GM18907 (cell line): ENCODE results near the gene STAMBPL1.
"Not testable (repeated sequence)": the region's sequence is repeated elsewhere in the genome, so short reads cannot be mapped to it uniquely, and the experiment has no call there.

Source experiments
- ATAC-seq: cut with Tn5 transposase; IDR thresholded peaks from one replicate; pipeline ENCODE4 v1.9.1; 2021; ENCODE audit warnings: mild to moderate bottlenecking, moderate library complexity; ENCODE audit not compliant: unreplicated experiment

The STAMBPL1 gene

DNA sequence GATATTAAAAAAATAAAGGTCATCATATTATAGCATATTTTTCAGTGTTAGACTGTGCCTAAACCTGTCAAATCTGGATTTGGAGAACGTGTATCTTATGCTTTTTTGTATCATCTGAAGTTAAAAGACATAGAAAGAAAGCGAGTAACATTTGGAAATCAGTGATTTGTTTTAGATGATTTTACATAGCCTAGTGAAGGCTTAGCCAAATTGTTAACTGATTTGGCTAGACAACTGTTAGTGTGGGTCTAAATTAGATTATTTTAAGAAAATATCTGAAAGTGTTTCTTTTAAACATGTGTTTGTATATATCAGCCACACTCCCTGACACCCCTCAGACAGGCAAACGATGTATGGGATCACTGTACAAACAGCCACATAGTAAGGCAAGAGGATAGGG is 36.9 kb downstream of the STAMBPL1 start:
- ATAC-seq = no peak

- no peak for ATAC-seq
These were observed 38.3 kb downstream of the STAMBPL1 start for GRCh38 chr10:88918191-88918905.

GRCh38 chr10:88919041-88919440 is 39.0 kb downstream of the STAMBPL1 start:
- ATAC-seq = no peak

- ATAC-seq = no peak
These were observed 40.2 kb downstream of the STAMBPL1 start for GRCh38 chr10:88920198-88920597.

DNA sequence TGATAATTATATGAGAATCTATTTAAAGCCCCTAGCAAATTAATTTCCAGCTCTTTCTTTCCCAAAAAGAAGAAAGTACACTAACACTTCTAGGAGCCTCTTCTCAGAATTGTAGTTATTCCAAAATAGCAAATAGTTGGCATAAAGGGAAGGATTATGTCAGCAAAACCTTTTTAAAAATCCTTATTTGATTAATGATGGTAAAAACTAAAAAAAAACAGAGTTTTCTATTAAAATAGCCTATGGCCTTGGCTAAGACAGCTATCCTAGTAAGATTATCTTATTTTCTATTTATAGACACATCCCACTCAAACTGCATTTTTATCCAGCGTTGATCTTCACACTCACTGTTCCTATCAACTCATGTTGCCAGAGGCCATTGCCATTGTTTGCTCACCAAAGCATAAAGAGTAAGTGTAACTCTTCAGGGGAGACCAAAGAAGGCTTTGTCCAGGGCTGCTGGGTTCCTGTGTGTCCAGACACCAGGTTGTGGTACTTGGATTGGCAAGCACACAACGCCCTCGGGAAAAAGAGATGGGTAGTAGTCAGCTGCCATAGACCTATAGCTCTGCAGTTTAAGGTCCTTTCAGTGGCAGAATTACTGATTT is 41.0 kb downstream of the STAMBPL1 start:
- ATAC-seq = no peak

GRCh38 chr10:88922041-88922440 is 42.0 kb downstream of the STAMBPL1 start:
- no peak for ATAC-seq

DNA sequence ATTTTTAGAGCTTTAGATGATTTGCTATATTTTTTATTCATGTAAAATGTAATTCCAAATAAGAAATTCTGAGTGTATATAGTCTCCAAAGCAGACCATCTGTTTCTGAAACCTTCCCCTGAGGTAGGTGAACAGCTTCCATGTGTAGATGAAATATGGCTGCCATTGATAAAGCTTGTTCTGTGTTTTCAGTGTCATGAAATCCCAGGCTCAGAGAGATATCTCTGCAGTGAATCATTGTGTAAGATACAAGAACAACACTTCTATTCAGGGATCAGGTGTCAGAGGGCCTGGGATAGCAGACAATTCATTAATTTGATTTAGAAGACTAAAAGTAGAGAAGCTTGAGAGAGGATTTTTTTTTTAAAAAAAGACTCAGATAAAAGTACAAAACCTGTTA is 43.5 kb downstream of the STAMBPL1 start:
- ATAC-seq = no peak

- ATAC-seq = no peak
These were observed 46.7 kb downstream of the STAMBPL1 start for GRCh38 chr10:88926566-88927415.

GRCh38 chr10:88927416-88927690 is 47.3 kb downstream of the STAMBPL1 start:
- no peak for ATAC-seq

- ATAC-seq = no peak
These were observed 48.2 kb downstream of the STAMBPL1 start for GRCh38 chr10:88928254-88928653.

DNA sequence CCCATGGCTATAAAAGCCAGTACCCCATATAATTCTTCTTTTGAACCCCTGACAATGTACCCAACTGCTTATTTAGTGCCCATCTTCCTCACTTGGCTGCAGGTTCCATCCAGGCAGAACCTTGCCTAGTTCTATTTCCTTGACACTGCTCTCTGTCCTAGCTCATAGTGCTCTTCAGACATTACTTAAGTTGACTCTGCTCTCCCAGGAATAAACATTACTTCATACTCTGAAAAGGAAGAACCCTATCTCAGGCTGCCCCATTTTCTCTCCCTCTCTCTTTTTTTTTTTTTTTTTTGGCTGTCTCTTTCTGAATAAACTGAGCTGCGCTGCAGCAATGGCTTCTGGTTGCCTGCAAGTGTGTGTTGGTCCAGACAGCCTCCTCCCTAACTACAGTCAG is 51.5 kb downstream of the STAMBPL1 start:
- ATAC-seq = no peak

DNA sequence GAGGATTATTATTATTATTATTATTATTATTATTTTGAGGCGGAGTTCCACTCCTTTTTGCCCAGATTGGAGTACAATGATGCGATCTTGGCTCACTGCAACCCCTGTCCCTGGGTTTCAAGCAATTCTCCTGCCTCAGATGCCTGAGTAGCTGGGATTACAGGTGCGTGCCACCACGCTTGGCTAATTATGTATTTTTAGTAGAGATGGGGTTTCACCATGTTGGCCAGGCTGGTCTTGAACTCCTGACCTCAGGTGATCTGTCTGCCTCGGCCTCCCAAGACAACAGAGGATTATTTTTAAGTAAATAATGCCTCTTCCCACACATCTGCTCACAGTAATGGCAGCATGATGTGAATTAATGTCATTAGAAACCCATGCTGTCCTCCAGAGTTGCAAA is 52.0 kb downstream of the STAMBPL1 start:
- ATAC-seq = not testable (repeated sequence)

DNA sequence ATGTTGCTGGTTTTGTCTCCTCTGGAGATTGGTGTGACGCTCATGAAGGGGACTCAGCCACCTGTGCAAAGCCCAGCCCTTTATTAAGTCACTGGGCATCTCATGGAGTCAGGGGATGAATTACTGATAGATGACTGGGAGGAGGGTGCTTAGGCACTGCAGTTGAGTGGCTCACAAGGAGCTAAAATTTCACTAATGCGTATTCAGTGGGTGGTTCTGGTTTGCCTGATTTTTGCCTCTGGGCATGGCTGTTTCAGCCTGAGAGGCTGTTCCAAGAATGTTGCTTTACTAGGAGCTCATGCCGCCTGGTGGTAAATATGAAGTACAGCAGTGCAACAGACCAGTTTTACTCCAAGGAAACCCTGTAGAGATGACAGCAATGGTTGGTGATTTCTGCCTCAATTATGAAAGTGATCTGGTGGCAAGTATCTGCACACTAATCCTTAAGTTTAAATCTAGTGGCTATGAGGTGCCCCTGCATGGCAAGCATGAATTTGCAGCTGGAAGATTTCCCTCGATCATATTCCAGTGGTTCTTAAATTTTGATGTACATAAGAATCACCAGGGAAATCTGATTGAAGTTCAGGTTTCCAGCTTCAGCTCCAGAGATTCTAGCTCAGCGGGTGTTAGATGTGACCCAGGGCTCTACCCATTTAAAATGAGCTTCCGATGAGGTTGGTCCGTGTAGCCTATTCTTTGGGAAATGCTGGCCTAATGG is 52.7 kb downstream of the STAMBPL1 start:
- peak; percentile 63 for ATAC-seq

DNA sequence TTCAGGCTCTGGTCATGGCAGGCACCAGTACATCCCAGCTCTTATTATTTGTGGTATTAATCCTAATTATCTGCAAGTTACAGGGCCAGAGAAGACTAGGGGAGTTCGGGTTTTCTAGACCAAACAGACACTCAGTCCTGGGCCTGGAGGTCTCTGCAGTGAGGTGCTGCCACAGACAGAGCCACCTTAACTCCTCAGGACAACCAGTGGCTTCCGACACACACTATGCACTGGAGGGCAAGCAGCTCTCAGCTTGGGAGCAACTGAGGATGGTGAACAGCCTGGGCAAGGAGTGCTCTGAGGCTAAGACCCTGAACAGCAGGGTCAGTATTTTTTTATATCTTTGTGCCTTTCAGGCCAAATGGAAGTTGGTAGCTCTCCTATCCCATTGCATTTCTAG is 53.5 kb downstream of the STAMBPL1 start:
- no peak for ATAC-seq

DNA sequence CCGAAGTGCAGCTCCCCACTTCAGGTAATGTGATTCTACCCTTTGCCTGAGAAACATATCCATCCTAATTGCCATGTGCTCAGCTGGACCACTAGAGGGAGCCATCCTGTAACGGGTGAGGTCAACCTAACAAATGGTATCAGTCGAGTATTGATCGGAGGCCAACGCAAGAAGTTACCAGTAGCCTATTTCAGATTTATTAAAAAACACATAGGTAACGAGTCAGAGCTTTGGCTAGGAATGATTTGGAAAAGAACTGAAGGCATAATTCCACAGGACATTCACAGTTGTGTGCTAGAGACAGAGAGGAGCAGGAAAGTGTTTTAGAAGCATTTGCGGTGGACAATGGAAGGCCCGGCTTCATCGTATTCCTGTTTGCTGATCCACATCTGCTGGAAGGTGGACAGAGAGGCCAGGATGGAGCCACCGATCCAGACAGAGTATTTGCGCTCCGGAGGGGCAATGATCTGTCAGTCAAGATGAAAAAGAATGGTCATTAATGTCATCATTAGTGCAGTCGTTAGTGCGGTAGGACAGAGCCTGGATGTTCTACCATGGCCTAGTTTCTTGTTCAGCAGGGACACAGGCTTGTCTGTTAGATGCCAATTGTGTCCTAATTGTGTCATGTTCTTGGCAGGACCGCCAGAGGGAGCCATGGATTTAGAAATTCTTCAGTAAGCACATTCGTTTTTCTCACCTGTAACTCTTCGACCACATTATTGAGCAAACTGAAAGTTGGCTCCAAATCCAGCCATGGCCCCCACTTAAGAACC is 55.0 kb downstream of the STAMBPL1 start:
- ATAC-seq = peak; percentile 46

- ATAC-seq = no peak
These were observed 56.6 kb downstream of the STAMBPL1 start for GRCh38 chr10:88936656-88937055.

- no peak for ATAC-seq
These were observed 58.0 kb downstream of the STAMBPL1 start for GRCh38 chr10:88938039-88938438.

DNA sequence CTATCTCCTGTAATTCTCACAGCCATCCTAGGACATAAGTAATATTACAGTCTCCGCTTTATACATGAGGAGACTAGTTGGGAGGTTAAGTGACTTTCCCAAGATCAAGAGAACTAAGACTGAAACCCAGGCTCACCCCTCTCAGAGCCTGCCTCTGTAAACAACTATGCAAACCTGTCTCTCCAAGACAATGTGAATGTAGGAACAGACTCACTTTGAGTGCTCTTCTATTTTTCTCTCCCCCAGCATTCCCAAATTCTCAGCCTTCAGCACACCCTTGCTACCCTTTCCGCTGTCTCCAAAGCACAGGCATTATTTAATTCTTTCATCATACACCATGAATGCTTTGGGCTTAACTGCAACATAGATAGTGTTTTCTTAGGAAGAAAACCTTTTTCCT is 58.9 kb downstream of the STAMBPL1 start:
- ATAC-seq = no peak

DNA sequence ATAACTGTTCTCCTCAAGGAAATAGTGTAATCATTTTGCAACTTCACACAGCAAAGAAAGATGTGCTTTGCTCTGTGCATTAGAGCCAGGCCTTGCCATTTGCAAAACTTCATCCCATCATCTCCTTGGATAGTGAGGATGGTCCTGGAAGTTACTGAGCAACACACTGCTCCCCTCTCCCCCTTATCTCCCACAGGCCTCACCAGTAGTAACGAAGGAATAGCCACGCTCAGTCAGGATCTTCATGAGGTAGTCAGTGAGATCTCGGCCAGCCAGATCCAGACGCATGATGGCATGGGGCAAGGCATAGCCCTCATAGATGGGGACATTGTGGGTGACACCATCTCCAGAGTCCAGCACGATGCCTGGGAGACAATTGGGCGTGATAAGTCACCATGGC is 61.0 kb downstream of the STAMBPL1 start:
- no peak for ATAC-seq

GRCh38 chr10:88943778-88944177 is 63.7 kb downstream of the STAMBPL1 start:
- no peak for ATAC-seq

DNA sequence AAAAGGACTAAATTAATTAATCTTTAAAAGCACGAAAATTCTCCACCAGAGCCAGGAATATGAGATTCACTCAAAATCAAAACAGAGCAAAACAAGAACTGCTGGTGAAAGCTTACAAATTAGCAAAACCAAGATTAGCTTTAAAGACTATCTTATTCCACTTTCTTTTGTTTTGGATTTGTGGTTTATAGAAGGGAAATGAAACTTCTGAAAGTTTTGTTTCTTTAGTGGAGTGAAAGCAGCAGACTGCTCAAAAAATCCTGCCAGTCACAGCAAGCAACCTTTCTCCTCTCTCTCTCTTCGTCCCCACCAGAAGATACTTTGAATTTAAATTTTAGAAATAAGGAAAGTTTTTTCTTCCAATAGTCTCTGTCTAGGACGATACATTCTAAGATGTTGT is 64.8 kb downstream of the STAMBPL1 start:
- ATAC-seq = peak; percentile 55
